ENCODE data around the gene COPZ1. TPM values are rescaled to one million over a fixed set of nuclear protein-coding genes. Genes with fewer than 3 reads are reported as not detected.
A peak's percentile ranks its signal among the peaks of the same experiment; 100 is the strongest.

COPZ1 gene
- total RNA-seq, 1 donor from 2014 or later = 196 TPM

- Mint-ChIP-seq H3K4me3 (peak overlapping the region; percentile 66), H3K36me3 (peaks cover 4% of the 10 kb centered on the region), H3K9me3 (no peaks in the 10 kb centered on the region), H3K27me3 (peaks cover 5% of the 10 kb centered on the region), H3K27ac (peak overlapping the region; percentile 83), H3K4me1 (ENCODE audit: unreplicated experiment) (peaks cover 39% of the 10 kb centered on the region)
- DNase-seq (ENCODE audit: extremely low spot score, unreplicated experiment) = no peak
- TF ChIP-seq CTCF (conservative IDR thresholded peaks at IDR 0.05) = no peak
Observed at GRCh38 chr12:54371328-54372112, 46.6 kb downstream of the COPZ1 start.

- Mint-ChIP-seq H3K27ac (peak overlapping the region; percentile 83), H3K36me3 (peaks cover 10% of the 10 kb centered on the region), H3K27me3 (peaks cover 5% of the 10 kb centered on the region), H3K4me1 (ENCODE audit: unreplicated experiment) (peaks cover 41% of the 10 kb centered on the region), H3K4me3 (peak overlapping the region; percentile 66), H3K9me3 (no peaks in the 10 kb centered on the region)
- no peak for TF ChIP-seq CTCF (conservative IDR thresholded peaks at IDR 0.05)
- no peak for DNase-seq (ENCODE audit: extremely low spot score, unreplicated experiment)
Observed at GRCh38 chr12:54372113-54372806, 47.3 kb downstream of the COPZ1 start.

- H3K4me3 Mint-ChIP-seq = no peak overlapping the region
- TF ChIP-seq CTCF (conservative IDR thresholded peaks at IDR 0.05) = no peak
- no peak for DNase-seq (ENCODE audit: extremely low spot score, unreplicated experiment)
- H3K36me3 Mint-ChIP-seq = peaks cover 13% of the 10 kb centered on the region
- no peaks in the 10 kb centered on the region for H3K9me3 Mint-ChIP-seq
- no peak overlapping the region for H3K27ac Mint-ChIP-seq
- H3K27me3 Mint-ChIP-seq = peaks cover 2% of the 10 kb centered on the region
- H3K4me1 Mint-ChIP-seq (ENCODE audit: unreplicated experiment) = peaks cover 31% of the 10 kb centered on the region
Observed at GRCh38 chr12:54373649-54374561, 49.0 kb downstream of the COPZ1 start.

- Mint-ChIP-seq H3K4me1 (ENCODE audit: unreplicated experiment) (peaks cover 28% of the 10 kb centered on the region), H3K36me3 (peaks cover 14% of the 10 kb centered on the region), H3K27me3 (no peaks in the 10 kb centered on the region), H3K9me3 (no peaks in the 10 kb centered on the region), H3K4me3 (peak overlapping the region; percentile 25), H3K27ac (peak overlapping the region; percentile 23)
- no peak for TF ChIP-seq CTCF (conservative IDR thresholded peaks at IDR 0.05)
- no peak for DNase-seq (ENCODE audit: extremely low spot score, unreplicated experiment)
Observed at GRCh38 chr12:54374562-54375258, 49.8 kb downstream of the COPZ1 start.

- Mint-ChIP-seq H3K4me1 (ENCODE audit: unreplicated experiment) (peaks cover 31% of the 10 kb centered on the region), H3K4me3 (peak overlapping the region; percentile 25), H3K27me3 (no peaks in the 10 kb centered on the region), H3K27ac (peak overlapping the region; percentile 23), H3K36me3 (peaks cover 16% of the 10 kb centered on the region), H3K9me3 (no peaks in the 10 kb centered on the region)
- DNase-seq (ENCODE audit: extremely low spot score, unreplicated experiment) = no peak
- TF ChIP-seq CTCF (conservative IDR thresholded peaks at IDR 0.05) = no peak
Observed at GRCh38 chr12:54375259-54375579, 50.3 kb downstream of the COPZ1 start.
